ENCODE results near the gene NCAPD2.

DNA sequence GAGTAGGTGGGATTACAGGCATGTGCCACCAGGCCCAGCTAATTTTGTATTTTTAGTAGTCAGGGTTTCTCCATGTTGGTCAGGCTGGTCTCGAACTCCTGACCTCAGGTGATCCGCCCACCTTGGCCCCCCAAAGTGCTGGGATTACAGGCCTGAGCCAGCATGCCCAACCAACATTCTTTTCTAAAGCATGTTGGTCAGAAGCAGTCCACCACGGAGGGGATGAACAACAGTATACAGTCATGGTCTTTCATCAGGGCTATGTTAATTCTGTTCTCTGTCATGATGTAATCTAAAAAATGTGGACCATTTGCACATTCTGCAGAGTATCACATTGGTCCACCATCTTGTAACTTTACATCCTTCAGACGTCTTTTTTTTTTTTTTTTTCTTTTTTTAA is 4.5 kb upstream of the NCAPD2 start:
- TF ChIP-seq, protein P1, sequence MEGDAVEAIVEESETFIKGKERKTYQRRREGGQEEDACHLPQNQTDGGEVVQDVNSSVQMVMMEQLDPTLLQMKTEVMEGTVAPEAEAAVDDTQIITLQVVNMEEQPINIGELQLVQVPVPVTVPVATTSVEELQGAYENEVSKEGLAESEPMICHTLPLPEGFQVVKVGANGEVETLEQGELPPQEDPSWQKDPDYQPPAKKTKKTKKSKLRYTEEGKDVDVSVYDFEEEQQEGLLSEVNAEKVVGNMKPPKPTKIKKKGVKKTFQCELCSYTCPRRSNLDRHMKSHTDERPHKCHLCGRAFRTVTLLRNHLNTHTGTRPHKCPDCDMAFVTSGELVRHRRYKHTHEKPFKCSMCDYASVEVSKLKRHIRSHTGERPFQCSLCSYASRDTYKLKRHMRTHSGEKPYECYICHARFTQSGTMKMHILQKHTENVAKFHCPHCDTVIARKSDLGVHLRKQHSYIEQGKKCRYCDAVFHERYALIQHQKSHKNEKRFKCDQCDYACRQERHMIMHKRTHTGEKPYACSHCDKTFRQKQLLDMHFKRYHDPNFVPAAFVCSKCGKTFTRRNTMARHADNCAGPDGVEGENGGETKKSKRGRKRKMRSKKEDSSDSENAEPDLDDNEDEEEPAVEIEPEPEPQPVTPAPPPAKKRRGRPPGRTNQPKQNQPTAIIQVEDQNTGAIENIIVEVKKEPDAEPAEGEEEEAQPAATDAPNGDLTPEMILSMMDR (IDR thresholded peaks at IDR 0.05; ENCODE audit: low read depth, low read length) = no peak
- no peak for TF ChIP-seq EZH2phosphoT487 (IDR thresholded peaks at IDR 0.05; ENCODE audit: low read depth)
